K562 (cell line): ENCODE data around the gene ATAD2B. TPM values are rescaled to one million over a fixed set of nuclear protein-coding genes. Genes with fewer than 3 reads are reported as not detected.

Experiments used
- BHLHE40 ChIP-seq: IDR thresholded peaks from 2 replicates; pipeline ENCODE4 v1.6.1; 2011; ENCODE audit warnings: low read length, improper control_type of control experiment
- CHD4 ChIP-seq: fragments of 200-600 bp; sonication (generic); IDR thresholded peaks from 3 replicates; pipeline ENCODE4 v1.6.1; 2012; ENCODE audit warnings: low read depth, mild to moderate bottlenecking, mixed read lengths, low read length, inconsistent platforms; ENCODE audit not compliant: insufficient read depth, insufficient replicate concordance, poor library complexity, severe bottlenecking
- CREB1 ChIP-seq, 2 experiments: sonication (generic) in 1 of 2; formaldehyde crosslinking in 1 of 2; IDR thresholded peaks; 2 replicates each; pipeline versions ENCODE4 v1.6.1 to v1.8.0; 2012 to 2022; ENCODE audit warnings: inconsistent platforms in 1 of 2, mild to moderate bottlenecking in 1 of 2, missing genetic modification reagents in 1 of 2, moderate library complexity in 1 of 2
- CREBBP ChIP-seq: IDR thresholded peaks from one replicate; pipeline ENCODE4 v1.6.1; 2012; ENCODE audit warnings: low read depth, mild to moderate bottlenecking, control low read depth, inconsistent platforms, low read length
- FOXK2 ChIP-seq, 2 experiments: fragments of 450-650 bp; IDR thresholded peaks in 1 of 2; conservative IDR thresholded peaks in 1 of 2; 2 replicates each; pipeline ENCODE4 v1.6.1; 2016; ENCODE audit warnings: low read depth in 2 of 2, mild to moderate bottlenecking in 1 of 2
- HDGF ChIP-seq: fragments of 450-650 bp; IDR thresholded peaks from 2 replicates; pipeline ENCODE4 v1.6.1; 2016
- KLF1 ChIP-seq: fragments of 450-650 bp; IDR thresholded peaks from 2 replicates; pipeline ENCODE4 v1.6.1; 2016; ENCODE audit warnings: missing genetic modification characterization, missing compliant biosample characterization
- MTF1 ChIP-seq: fragments of 250-450 bp; sonication (Bioruptor Pico); IDR thresholded peaks from 2 replicates; pipeline ENCODE4 v1.9.0; 2021; ENCODE audit warnings: moderate library complexity, mild to moderate bottlenecking, inconsistent platforms, borderline replicate concordance
- NR2F6 ChIP-seq: fragments of 450-650 bp; formaldehyde crosslinking; IDR thresholded peaks from 2 replicates; pipeline ENCODE4 v1.4.0; 2020; ENCODE audit warnings: mild to moderate bottlenecking
- POLR2G ChIP-seq: fragments of 200-400 bp; formaldehyde crosslinking; IDR thresholded peaks from 2 replicates; pipeline ENCODE4 v1.6.1; 2017; ENCODE audit warnings: low read depth, mild to moderate bottlenecking, antibody characterized with exemption, low read length, moderate library complexity
- RREB1 ChIP-seq: fragments of 250-450 bp; sonication (Bioruptor Pico); IDR thresholded peaks from 2 replicates; pipeline ENCODE4 v1.4.0; 2020
- SOX6 ChIP-seq: fragments of 450-650 bp; IDR thresholded peaks from 2 replicates; pipeline ENCODE4 v1.6.1; 2014; ENCODE audit warnings: mild to moderate bottlenecking
- STAT5B ChIP-seq: fragments of 250-450 bp; sonication (Bioruptor Pico); IDR thresholded peaks from 2 replicates; pipeline ENCODE4 v1.8.0; 2021; ENCODE audit warnings: mild to moderate bottlenecking, inconsistent platforms
- XRCC3 ChIP-seq: fragments of 450-650 bp; IDR thresholded peaks from 2 replicates; pipeline ENCODE4 v1.6.1; 2017; ENCODE audit warnings: mild to moderate bottlenecking, moderate library complexity
- ZNF274 ChIP-seq: IDR thresholded peaks from 2 replicates; pipeline ENCODE4 v1.6.1; 2011; ENCODE audit warnings: low read depth, mild to moderate bottlenecking, low read length, moderate library complexity, borderline replicate concordance
- ZNF639 ChIP-seq, 2 experiments: fragments of 200-800 bp in 1 of 2; sonication (Bioruptor generic) in 1 of 2; sonication (generic) in 1 of 2; formaldehyde crosslinking in 1 of 2; IDR thresholded peaks in 1 of 2; conservative IDR thresholded peaks in 1 of 2; 2 replicates each; pipeline versions ENCODE4 v1.5.0 to v1.6.1; 2016 to 2020; ENCODE audit warnings: missing compliant biosample characterization in 1 of 2, missing genetic modification characterization in 1 of 2, missing genetic modification reagents in 1 of 2
- polyA plus RNA-seq, 8 experiments: library from polyadenylated mRNA; depleted of rRNA in 4 of 8; stranded (reverse) in 5 of 8; unstranded in 3 of 8; fragments of >200 nt; fragmentation: Nextera tagmentation in 2 of 8; fragmentation: Illumina TruSeq in 1 of 8; extraction: Ambion mirVana in 2 of 8; extraction: Trizol in 1 of 8; gene quantifications; 2 replicates each; pipeline versions ENCODE4 v1.2.1 to v1.2.3, GENCODE V29; 2011 to 2014; ENCODE audit warnings: inconsistent platforms in 1 of 8, missing spikeins in 1 of 8
- total RNA-seq, 7 experiments: library from RNA; depleted of rRNA in 6 of 7; stranded (reverse); fragments of >200 nt in 6 of 7; fragmentation: Illumina TruSeq in 2 of 7; extraction: Trizol in 2 of 7; gene quantifications; 2 replicates each; pipeline versions ENCODE4 v1.2.1 to v1.2.3, GENCODE V29; 2011 to 2021; ENCODE audit warnings: low replicate concordance in 1 of 7
- TF ChIP-seq, protein P1 (sequence below): fragments of 250-450 bp; sonication (Bioruptor Pico); IDR thresholded peaks from 2 replicates; pipeline ENCODE4 v1.8.0; 2022; ENCODE audit warnings: moderate library complexity, mild to moderate bottlenecking, inconsistent platforms
- TF ChIP-seq, protein P2 (sequence below), 2 experiments: IDR thresholded peaks in 1 of 2; conservative IDR thresholded peaks in 1 of 2; 2 replicates each; pipeline ENCODE4 v1.6.1; 2016; ENCODE audit warnings: low read depth in 2 of 2, mild to moderate bottlenecking in 1 of 2, missing compliant biosample characterization in 1 of 2, missing genetic modification characterization in 1 of 2, moderate library complexity in 1 of 2

The ATAD2B gene
- total and polyA plus RNA-seq, 9 of the 15 experiments (the other 6 are each of a cell fraction or from before 2014, with no cell fraction given) = 3.2 to 21.6 (median 11.4) TPM

DNA sequence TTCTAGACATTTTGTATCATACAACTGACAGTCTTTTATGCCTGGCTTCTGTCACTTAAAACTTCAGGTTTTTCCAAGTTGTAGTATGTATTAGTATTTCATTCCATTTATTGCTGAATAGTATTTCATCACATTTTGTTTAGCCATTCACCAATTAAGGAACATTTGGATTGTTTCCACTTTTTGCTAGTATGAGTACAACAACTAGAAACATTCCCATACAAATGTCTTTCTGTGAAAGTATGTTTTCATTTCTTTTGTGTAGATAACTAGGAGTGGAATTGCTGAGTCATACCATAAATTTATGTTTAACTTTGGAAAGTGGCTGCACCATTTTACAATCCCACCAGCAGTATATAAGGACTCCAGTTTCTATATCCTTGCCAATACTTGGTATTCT, 135.9 kb downstream of the ATAD2B start (continued):
- TF ChIP-seq CREBBP (no peak), ZNF274 (no peak), SOX6 (peak; percentile 26; the same call in 1 of the 2 replicates), MTF1 (no peak), CREB1 (IDR thresholded peaks at IDR 0.05) (no peak), CREB1 (CRISPR knock-in tag; IDR thresholded peaks at IDR 0.05) (no peak), NR2F6 (no peak), BHLHE40 (no peak), ZNF639 (CRISPR knock-in tag; conservative IDR thresholded peaks at IDR 0.05 in 1 of 2, IDR thresholded peaks at IDR 0.05 in 1 of 2) (no peak), CHD4 (no peak), POLR2G (no peak), XRCC3 (no peak), FOXK2 (conservative IDR thresholded peaks at IDR 0.05 in 1 of 2, IDR thresholded peaks at IDR 0.05 in 1 of 2; ENCODE audit: low read depth in 2 of 2) (no peak; a peak in 1 of 4 replicates), RREB1 (CRISPR knock-in tag) (no peak), STAT5B (CRISPR knock-in tag) (no peak), HDGF (no peak), KLF1 (no peak)
- TF ChIP-seq, protein P1, sequence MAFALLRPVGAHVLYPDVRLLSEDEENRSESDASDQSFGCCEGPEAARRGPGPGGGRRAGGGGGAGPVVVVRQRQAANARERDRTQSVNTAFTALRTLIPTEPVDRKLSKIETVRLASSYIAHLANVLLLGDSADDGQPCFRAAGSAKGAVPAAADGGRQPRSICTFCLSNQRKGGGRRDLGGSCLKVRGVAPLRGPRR (CRISPR knock-in tag) = no peak
- TF ChIP-seq, protein P2, sequence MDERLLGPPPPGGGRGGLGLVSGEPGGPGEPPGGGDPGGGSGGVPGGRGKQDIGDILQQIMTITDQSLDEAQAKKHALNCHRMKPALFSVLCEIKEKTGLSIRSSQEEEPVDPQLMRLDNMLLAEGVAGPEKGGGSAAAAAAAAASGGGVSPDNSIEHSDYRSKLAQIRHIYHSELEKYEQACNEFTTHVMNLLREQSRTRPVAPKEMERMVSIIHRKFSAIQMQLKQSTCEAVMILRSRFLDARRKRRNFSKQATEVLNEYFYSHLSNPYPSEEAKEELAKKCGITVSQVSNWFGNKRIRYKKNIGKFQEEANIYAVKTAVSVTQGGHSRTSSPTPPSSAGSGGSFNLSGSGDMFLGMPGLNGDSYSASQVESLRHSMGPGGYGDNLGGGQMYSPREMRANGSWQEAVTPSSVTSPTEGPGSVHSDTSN (CRISPR knock-in tag; IDR thresholded peaks at IDR 0.05; ENCODE audit: low read depth) = no peak
- TF ChIP-seq, protein P2 (tag; conservative IDR thresholded peaks at IDR 0.05; ENCODE audit: low read depth) = peak; percentile 50
